Coronary artery (tissue), 2 donors: ENCODE data around the gene SEMA4F.
"Not testable (repeated sequence)": the region's sequence is repeated elsewhere in the genome, so short reads cannot be mapped to it uniquely, and the experiment has no call there.

Experiments used
- DNase-seq: peaks from one replicate; pipeline ENCODE4 v3.0.0-alpha.2; 2017; ENCODE audit warnings: low spot score
- H3K27ac ChIP-seq, 2 donors: fragments of 200-600 bp; sonication (generic); one replicate each; pipeline ENCODE4 v1.5.1; 2016 to 2019
- H3K4me3 ChIP-seq: fragments of 200-600 bp; sonication (generic); 2 replicates; pipeline ENCODE4 v1.5.1; 2016; ENCODE audit warnings: mild to moderate bottlenecking, moderate library complexity
- CTCF ChIP-seq: fragments of 200-600 bp; sonication (generic); IDR thresholded peaks from one replicate; pipeline ENCODE4 v1.5.1; 2019; ENCODE audit warnings: antibody characterized with exemption

SEMA4F gene

GRCh38 chr2:74625658-74626425 is 28.2 kb upstream of the SEMA4F start:
- no peak for TF ChIP-seq CTCF

GRCh38 chr2:74628538-74629105 is 25.4 kb upstream of the SEMA4F start:
- no peak for TF ChIP-seq CTCF
- no peak overlapping the region for H3K27ac ChIP-seq
- no peak for DNase-seq
- no peak overlapping the region for H3K4me3 ChIP-seq

More at GRCh38 chr2:74625658-74626425, 28.2 kb upstream of the SEMA4F start:
- H3K4me3 ChIP-seq, result no peak overlapping the region
- no peak for DNase-seq
- H3K27ac ChIP-seq, result no peak overlapping the region

GRCh38 chr2:74630454-74630853 is 23.6 kb upstream of the SEMA4F start:
- DNase-seq, H3K27ac ChIP-seq, H3K4me3 ChIP-seq: not testable (repeated sequence)

- no peak for TF ChIP-seq CTCF
- Histone ChIP-seq H3K4me3 (no peak overlapping the region), H3K27ac (no peak overlapping the region)
- no peak for DNase-seq
These were observed 21.7 kb upstream of the SEMA4F start for GRCh38 chr2:74632209-74632938.

- H3K27ac ChIP-seq, result no peak overlapping the region
- DNase-seq, result no peak
- TF ChIP-seq CTCF, result no peak
These were observed 21.1 kb upstream of the SEMA4F start for GRCh38 chr2:74632939-74633312.

GRCh38 chr2:74639550-74639949 is 14.5 kb upstream of the SEMA4F start:
- Histone ChIP-seq H3K4me3 (no peak overlapping the region), H3K27ac (no peak overlapping the region)
- no peak for TF ChIP-seq CTCF
- DNase-seq, result no peak

More at GRCh38 chr2:74632939-74633312, 21.1 kb upstream of the SEMA4F start:
- no peak overlapping the region for H3K4me3 ChIP-seq

- no peak overlapping the region for H3K27ac ChIP-seq
- TF ChIP-seq CTCF, result no peak
- H3K4me3 ChIP-seq, result no peak overlapping the region
- no peak for DNase-seq
These were observed 8.7 kb upstream of the SEMA4F start for GRCh38 chr2:74645344-74645743.
